Suprapubic skin (tissue), 3 donors: Measurements from ENCODE around the gene OGA.

Experiments used
- EP300 ChIP-seq: sonication (generic); formaldehyde crosslinking; IDR thresholded peaks from one replicate; pipeline ENCODE4 v1.6.1; 2017; ENCODE audit warnings: antibody characterized with exemption
- POLR2A ChIP-seq, 2 donors: fragments of 450-650 bp; IDR thresholded peaks; one replicate each; pipeline ENCODE4 v1.6.1; 2017; ENCODE audit warnings: antibody characterized with exemption in 2 of 2, mild to moderate bottlenecking in 2 of 2, moderate library complexity in 2 of 2
- TF ChIP-seq, protein P1 (sequence below), 2 donors: fragments of 200-600 bp in 1 of 2; fragments of 450-650 bp in 1 of 2; sonication (generic) in 1 of 2; IDR thresholded peaks; one replicate each; pipeline ENCODE4 v1.5.1; 2016 to 2019; ENCODE audit warnings: antibody characterized with exemption in 2 of 2, mild to moderate bottlenecking in 1 of 2, moderate library complexity in 1 of 2

DNA sequence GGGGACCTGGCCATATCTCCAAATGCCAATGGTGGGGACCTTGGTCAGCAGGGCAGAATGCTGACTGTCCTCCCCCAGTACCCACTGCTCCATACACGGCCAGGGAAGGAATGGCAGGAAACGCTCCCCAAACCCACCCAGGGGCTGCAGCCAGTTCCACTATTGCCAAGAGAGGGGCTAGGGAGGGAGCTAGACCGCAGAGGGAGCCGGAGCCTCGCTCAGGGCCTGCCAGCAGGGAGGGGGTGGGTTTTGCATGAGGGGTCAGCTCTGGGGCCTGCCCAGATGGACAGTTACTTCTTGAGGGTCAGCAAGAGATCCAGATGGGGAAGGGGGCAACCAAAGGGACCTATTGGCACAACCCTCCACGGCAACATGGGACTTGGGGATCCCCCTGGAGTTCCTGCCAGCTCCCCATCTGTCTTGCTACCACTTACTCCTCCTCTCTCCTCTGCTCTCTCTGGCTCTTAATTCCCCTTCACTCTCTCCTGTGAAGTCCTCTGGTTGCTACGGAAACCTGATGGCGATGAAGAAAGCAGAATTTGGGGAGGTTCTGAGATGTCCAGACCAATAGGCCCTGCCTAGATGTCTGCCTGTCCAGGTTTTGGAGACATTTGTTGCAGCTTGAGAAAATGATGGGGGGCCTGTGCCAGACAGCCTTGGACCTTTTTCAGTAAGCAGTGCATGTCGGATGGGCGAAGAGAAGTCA lies 55.0 kb downstream of the OGA start:
- TF ChIP-seq, protein P1, sequence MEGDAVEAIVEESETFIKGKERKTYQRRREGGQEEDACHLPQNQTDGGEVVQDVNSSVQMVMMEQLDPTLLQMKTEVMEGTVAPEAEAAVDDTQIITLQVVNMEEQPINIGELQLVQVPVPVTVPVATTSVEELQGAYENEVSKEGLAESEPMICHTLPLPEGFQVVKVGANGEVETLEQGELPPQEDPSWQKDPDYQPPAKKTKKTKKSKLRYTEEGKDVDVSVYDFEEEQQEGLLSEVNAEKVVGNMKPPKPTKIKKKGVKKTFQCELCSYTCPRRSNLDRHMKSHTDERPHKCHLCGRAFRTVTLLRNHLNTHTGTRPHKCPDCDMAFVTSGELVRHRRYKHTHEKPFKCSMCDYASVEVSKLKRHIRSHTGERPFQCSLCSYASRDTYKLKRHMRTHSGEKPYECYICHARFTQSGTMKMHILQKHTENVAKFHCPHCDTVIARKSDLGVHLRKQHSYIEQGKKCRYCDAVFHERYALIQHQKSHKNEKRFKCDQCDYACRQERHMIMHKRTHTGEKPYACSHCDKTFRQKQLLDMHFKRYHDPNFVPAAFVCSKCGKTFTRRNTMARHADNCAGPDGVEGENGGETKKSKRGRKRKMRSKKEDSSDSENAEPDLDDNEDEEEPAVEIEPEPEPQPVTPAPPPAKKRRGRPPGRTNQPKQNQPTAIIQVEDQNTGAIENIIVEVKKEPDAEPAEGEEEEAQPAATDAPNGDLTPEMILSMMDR (IDR thresholded peaks at IDR 0.05): no peak
- no peak for TF ChIP-seq EP300
- no peak for TF ChIP-seq POLR2A (IDR thresholded peaks at IDR 0.05)
